Stimulated activated CD4-positive, alpha-beta T cell treated with anti-CD3 and anti-CD28 coated beads, Interleukin-2, amount 100 ng/mL, for 48 hours (primary cell): ENCODE measurements around the gene SLC25A30.
"Not testable (repeated sequence)": the region's sequence is repeated elsewhere in the genome, so short reads cannot be mapped to it uniquely, and the experiment has no call there.

Source experiments
- DNase-seq, 2 donors: peaks; one replicate each; pipeline ENCODE4 v3.0.0-alpha.2; 2020

The SLC25A30 gene

GRCh38 chr13:45426056-45426841 is 8.1 kb upstream of the SLC25A30 start:
- DNase-seq = not testable (repeated sequence)

GRCh38 chr13:45422731-45423292 is 4.6 kb upstream of the SLC25A30 start:
- no peak for DNase-seq

- no peak for DNase-seq
Observed at GRCh38 chr13:45419945-45420344, 1.8 kb upstream of the SLC25A30 start.

GRCh38 chr13:45419389-45419788 is 1.2 kb upstream of the SLC25A30 start:
- DNase-seq = not testable (repeated sequence)

GRCh38 chr13:45416516-45417128 is 1.6 kb downstream of the SLC25A30 start:
- DNase-seq = no peak

GRCh38 chr13:45415112-45415511 is 3.1 kb downstream of the SLC25A30 start:
- no peak for DNase-seq

GRCh38 chr13:45413826-45414307 is 4.3 kb downstream of the SLC25A30 start:
- DNase-seq = no peak

GRCh38 chr13:45412274-45413049 is 5.7 kb downstream of the SLC25A30 start:
- no peak for DNase-seq

- DNase-seq = no peak
Observed at GRCh38 chr13:45411631-45412030, 6.5 kb downstream of the SLC25A30 start.

- DNase-seq = no peak
Observed at GRCh38 chr13:45411221-45411620, 7.0 kb downstream of the SLC25A30 start.

- no peak for DNase-seq
Observed at GRCh38 chr13:45410466-45410865, 7.7 kb downstream of the SLC25A30 start.

- DNase-seq = no peak
Observed at GRCh38 chr13:45410001-45410400, 8.2 kb downstream of the SLC25A30 start.

GRCh38 chr13:45406421-45406820 is 11.8 kb downstream of the SLC25A30 start:
- no peak for DNase-seq

GRCh38 chr13:45403081-45403480 is 15.1 kb downstream of the SLC25A30 start:
- no peak for DNase-seq

- no peak for DNase-seq
Observed at GRCh38 chr13:45402641-45403040, 15.5 kb downstream of the SLC25A30 start.

- DNase-seq = no peak
Observed at GRCh38 chr13:45401314-45401713, 16.9 kb downstream of the SLC25A30 start.

GRCh38 chr13:45398877-45399276 is 19.3 kb downstream of the SLC25A30 start:
- no peak for DNase-seq

GRCh38 chr13:45396533-45397095 is 21.6 kb downstream of the SLC25A30 start:
- DNase-seq = no peak

- DNase-seq = no peak
Observed at GRCh38 chr13:45393941-45394570, 24.1 kb downstream of the SLC25A30 start.

- DNase-seq = no peak
Observed at GRCh38 chr13:45392811-45393210, 25.4 kb downstream of the SLC25A30 start.

GRCh38 chr13:45391926-45392325 is 26.2 kb downstream of the SLC25A30 start:
- no peak for DNase-seq

- not testable (repeated sequence) for DNase-seq
Observed at GRCh38 chr13:45391128-45391527, 27.0 kb downstream of the SLC25A30 start.
